ENCODE data around the gene FIBP. TPM values are rescaled to one million over a fixed set of nuclear protein-coding genes. Genes with fewer than 3 reads are reported as not detected.

FIBP gene
- total and polyA plus RNA-seq, 2 of the 4 experiments (the other 2 are of a cell fraction): 141 to 182 TPM

DNA sequence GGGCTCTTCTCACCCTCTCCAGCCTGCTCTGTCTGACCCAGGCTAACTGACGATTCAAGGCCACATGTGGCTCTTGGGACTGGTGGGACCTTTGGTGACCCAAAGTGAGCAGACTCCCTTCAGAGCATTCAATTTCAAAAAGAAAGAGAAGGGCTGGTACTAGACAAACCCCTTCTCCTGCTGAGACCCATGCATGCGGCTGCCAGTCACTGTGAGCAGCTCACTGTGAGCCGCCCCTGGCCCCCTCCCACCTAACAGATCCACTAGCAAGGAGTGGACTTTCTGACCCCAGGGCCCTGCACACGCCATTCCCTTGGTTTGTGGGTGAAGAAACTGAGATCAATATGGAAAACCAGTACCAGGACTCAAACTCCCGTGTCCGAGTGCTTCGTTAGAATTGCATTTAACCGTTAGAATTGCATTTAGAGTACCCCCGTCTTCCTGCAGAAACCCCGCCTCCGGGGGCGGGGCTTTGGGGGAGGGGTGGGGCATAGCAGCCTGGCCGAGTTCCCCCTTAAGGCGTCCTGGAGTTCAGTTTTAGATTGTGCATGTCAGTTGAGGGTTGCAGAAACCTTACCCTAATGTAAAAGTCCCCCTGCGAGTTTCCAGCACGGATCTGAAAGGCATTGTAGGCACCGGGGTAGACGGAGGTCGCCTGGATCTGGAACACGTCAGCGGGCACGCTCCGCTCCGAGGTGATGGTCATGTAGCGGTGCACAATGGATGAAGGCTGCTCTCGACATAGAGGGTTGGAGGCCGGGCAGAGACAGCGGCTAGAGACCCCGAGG, 20.8 kb downstream of the FIBP start:
- Histone ChIP-seq H3K79me1 (ENCODE audit: low read depth in 1 of 2, low read length in 2 of 2) (peaks cover 18 to 86% of the 10 kb centered on the region in 2 experiments), H4K20me1 (ENCODE audit: insufficient read depth, low read length) (peaks cover 51% of the 10 kb centered on the region), H3K36me3 (ENCODE audit: control insufficient read depth, insufficient read depth, low read length) (peaks cover 84% of the 10 kb centered on the region), H4K8ac (ENCODE audit: low read depth in 2 of 2, low read length in 2 of 2) (no peak overlapping the region), H3K23ac (ENCODE audit: low read depth, low read length) (no peak overlapping the region), H2AK5ac (ENCODE audit: low read depth, low read length) (no peak overlapping the region), H2AK9ac (replicated peaks; ENCODE audit: low read depth, low read length, poor library complexity) (no peak overlapping the region), H4K91ac (ENCODE audit: insufficient read depth, low read depth, low read length) (no peak overlapping the region), H2BK15ac (ENCODE audit: low read depth, low read length) (no peak overlapping the region), H2BK20ac (ENCODE audit: low read depth, low read length) (no peak overlapping the region), H3K27ac (ENCODE audit: insufficient read depth, low read length) (no peak overlapping the region), H3K9ac (ENCODE audit: low read depth, low read length) (no peak overlapping the region), H3K4me3 (ENCODE audit: insufficient read depth, low read depth, low read length) (no peak overlapping the region), H3K4ac (ENCODE audit: low read depth, low read length) (no peak overlapping the region), H3K56ac (ENCODE audit: extremely low read depth, insufficient read depth, low read length) (no peak overlapping the region), H3K9me3 (ENCODE audit: control insufficient read depth, insufficient read depth, low read length) (no peaks in the 10 kb centered on the region), H3K4me1 (ENCODE audit: control insufficient read depth, insufficient read depth, low read length) (peaks cover 14% of the 10 kb centered on the region; the same call in 1 of the 2 replicates), H2BK120ac (ENCODE audit: low read depth, low read length) (no peak overlapping the region), H3K4me2 (ENCODE audit: low read depth, low read length) (no peak overlapping the region), H2BK5ac (ENCODE audit: low read depth, low read length, poor library complexity, severe bottlenecking) (no peak overlapping the region), H3K9me1 (ENCODE audit: insufficient read depth, low read length) (0 out of 2 replicates have a peak, but pooled peaks cover 5% of the 10 kb centered on the region), H3K14ac (replicated peaks; ENCODE audit: low read depth, low read length) (no peak overlapping the region), H2AFZ (replicated peaks; ENCODE audit: low read length, poor library complexity) (no peak overlapping the region), H3K27me3 (ENCODE audit: control insufficient read depth, insufficient read depth, low read length) (no peaks in the 10 kb centered on the region), H4K5ac (ENCODE audit: low read depth, low read length) (no peak overlapping the region), H3K18ac (ENCODE audit: low read depth, low read length) (no peak overlapping the region)
- DNase-seq (no peak), ATAC-seq (ENCODE audit: low read depth) (no peak)
- ChIA-PET CTCF (interaction anchor here (1.3 kb wide), 1 partner anchor 21 kb away, joined by 3 read pairs; the partner anchor contains the start of gene FIBP), POLR2A (ENCODE audit: unreplicated experiment) (no interaction called here)
- no TSS peak for BruUV-seq (replicated peaks)
- intact Hi-C loops (cut with micrococcal nuclease) (no loop called here), in situ Hi-C loops (cut with MboI; ENCODE audit: low sequenced_read_pairs) (no loop called here), dilution Hi-C loops (cut with HindIII; ENCODE audit: low sequenced_read_pairs, unreplicated experiment) (no loop called here)
- TF ChIP-seq MXI1 (IDR thresholded peaks at IDR 0.05; ENCODE audit: borderline replicate concordance, low read depth, low read length) (no peak), RFX5 (IDR thresholded peaks at IDR 0.05; ENCODE audit: low read depth, low read length) (no peak), SMC3 (IDR thresholded peaks at IDR 0.05; ENCODE audit: low read depth, low read length) (no peak), BHLHE40 (IDR thresholded peaks at IDR 0.05; ENCODE audit: low read depth, low read length) (no peak), CHD1 (IDR thresholded peaks at IDR 0.05; ENCODE audit: low read depth, low read length) (no peak), CEBPB (IDR thresholded peaks at IDR 0.05; ENCODE audit: low read depth, low read length) (no peak), RCOR1 (IDR thresholded peaks at IDR 0.05; ENCODE audit: insufficient replicate concordance, low read length) (no peak), RAD21 (IDR thresholded peaks at IDR 0.05; ENCODE audit: low read length) (no peak)
- 71% methylated on average over 13 of the region's 29 CpGs; no CpG with 5 or more reads in 1 of the 2 experiments for WGBS, 2 experiments (ENCODE audit: extremely low coverage in 2 of 2, insufficient read length in 1 of 2)
